HG03442 (cell line): ENCODE results near the gene PET100.

ENCODE experiments used
- ATAC-seq: cut with Tn5 transposase; IDR thresholded peaks from one replicate; pipeline ENCODE4 v1.9.1; 2021; ENCODE audit warnings: mild to moderate bottlenecking, moderate library complexity; ENCODE audit not compliant: unreplicated experiment

PET100 gene, protein sequence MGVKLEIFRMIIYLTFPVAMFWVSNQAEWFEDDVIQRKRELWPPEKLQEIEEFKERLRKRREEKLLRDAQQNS

DNA sequence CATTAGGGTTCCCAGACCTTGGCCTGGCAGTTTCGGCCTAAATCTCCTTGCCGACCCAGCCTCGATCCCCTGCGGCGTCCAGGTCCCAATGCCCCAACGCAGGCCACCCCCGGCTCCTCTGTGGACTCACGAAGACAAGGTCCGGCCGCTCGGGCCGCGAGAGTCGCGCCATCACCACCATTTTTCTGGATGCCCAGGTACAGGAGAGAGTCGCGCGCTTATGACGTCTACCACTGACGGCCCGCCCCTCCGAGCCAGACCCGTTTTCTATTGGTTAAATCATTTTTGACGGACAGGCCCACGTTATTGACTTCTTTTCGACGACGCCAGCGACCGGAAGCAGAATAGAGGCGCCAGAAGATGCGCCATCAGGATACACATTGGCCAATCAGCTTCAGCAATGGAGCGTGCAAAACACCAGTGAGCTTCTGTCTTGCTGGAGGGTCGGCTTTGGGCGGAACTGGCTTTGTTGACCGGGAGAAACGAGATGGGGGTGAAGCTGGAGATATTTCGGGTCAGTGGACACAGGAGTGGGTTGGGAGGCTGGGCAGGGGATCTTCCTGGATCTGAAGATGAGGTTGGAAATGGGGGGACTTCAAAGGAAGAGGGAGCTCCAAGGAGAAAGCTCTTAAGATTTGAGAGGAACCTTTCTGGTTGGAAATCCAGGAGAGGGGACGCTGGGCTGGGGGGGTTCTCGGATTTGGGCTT lies at the start of gene PET100, which contains the start of gene XAB2:
Gene PET100, plus strand, starts transcription at position 447 of the 708 bp plus-strand sequence. Its CDS starts 41 bp downstream, at position 488.
Gene XAB2, minus strand, starts transcription at position 199 of the 708 bp plus-strand sequence. Its CDS starts 18 bp downstream, at position 181.
- peak; percentile 89 for ATAC-seq

DNA sequence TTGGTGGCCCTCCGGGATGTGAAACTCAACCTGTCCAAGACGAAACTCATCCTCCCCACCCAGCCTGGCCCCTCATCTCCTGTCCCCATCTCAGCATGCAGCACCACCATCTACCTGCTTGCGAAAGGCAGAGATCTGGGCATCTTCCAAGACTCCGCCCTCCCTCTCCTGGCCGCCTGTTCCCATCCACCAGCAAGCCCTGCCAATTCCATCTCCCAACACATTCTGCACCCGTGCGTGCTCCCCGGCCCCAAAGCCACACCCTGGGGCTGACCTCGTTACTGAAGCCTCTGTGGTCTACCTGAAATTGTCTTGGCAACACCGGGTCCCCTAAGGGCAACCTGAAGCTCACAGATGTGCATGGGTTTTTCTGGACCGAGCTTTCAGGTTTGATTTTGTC lies 47.1 kb upstream of the PET100 start:
- ATAC-seq, result no peak

DNA sequence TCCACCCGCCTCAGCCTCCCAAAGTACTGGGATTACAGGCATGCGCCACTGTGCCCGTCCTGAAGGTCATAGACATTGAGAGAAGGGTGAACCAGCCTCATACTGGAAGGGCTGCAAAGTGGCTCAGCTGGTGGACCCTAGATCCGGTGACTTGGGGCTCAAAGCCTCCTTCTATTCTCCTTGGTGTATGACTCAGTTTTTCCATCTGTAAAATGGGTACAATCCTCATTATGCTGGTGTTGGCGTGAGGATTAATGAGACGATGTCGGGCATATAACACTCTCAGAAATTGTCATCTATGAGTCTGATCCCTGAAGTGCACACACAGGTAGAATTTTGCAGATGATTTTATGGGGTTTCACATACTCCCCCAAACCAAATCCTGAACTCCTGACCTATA lies 39.8 kb upstream of the PET100 start:
- ATAC-seq, result no peak

DNA sequence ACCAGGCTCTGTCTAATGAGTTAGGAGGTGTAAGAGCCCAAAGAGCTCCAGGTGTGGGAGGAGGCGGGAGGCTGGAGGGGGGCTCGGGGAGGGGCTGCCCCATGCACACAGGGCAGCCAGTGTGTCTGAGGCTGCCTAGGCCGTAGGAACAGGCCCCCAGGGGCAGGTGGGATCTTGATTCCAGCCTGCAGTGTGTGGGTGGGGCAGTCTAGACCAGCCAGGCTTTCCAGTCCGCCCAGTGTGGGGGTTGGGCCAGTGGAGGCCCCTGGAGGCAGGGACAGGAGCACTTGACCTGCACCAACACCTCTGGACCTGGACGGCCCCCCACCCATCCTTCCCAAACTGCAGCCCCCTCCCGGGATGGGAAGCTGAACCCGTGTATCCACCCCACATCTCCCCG lies 39.3 kb upstream of the PET100 start:
- no peak for ATAC-seq

DNA sequence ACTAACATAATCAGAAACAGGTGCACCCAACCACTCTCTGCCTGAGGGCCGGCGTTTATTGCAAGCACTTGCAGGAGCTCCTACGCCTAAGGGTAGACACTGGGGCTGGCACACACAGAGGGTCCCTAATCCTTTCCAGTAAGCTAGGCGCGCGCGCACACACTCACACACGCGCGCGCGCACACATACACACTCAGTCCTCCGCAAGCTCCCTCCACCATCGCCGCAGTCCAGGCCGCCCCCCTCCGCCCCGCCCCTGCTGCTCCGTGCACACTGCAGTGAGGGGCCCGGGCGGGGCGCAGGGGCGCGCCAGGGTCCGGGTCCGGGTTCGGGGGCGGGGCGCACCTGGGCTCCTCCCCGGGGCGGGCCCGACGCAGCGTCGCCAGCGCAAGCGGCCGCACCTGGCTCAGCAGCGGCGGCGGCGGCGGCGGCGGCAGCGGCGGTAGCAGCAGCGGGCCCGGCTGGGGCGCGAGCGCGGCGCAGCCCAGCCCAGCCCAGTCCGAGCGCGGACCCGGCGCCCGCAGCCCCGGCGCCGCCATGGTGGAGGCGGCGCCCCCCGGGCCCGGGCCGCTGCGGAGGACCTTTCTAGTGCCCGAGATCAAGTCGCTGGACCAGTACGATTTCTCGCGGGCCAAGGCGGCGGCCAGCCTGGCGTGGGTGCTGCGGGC lies 34.0 kb upstream of the PET100 start, which contains the start of gene CAMSAP3:
Gene CAMSAP3, plus strand, starts transcription at position 398 of the 668 bp plus-strand sequence. Its CDS starts 140 bp downstream, at position 538.
- ATAC-seq, result no peak

DNA sequence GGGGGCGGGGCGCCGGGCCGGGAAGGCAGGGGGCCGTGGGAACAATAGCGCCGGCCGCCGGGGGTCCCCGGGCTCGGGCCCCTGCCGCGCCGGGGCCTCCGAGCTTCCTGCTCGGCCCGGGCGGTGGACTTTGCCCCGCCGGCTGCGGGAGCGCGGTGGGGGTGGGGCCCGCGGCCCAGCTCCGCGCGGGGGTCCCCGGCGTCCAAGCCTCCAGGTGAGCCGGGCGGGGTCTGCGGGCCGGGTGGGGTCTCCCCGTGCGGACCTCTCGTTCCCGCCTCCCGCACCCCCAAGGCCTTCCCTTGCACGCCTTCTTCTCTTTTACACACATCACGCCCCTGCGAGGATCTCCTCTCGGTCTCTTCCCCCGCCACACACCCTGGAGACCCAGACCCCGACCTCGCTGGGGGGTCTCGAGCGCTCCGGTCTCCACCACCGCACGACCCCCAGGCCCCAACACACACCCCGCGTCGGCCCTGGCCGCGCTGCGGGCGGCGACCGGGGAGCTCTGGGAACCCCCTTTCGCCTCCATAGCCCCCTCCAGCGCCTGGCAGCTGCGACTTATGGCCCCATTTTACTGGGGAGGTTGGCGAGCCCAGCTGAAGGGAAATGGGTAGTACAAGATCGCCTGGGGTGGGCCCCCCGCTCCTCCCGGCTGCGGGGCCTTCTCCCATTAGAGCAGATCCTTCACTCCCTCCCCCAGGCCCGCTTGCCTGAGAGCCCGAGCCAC lies 33.2 kb upstream of the PET100 start:
- no peak for ATAC-seq

DNA sequence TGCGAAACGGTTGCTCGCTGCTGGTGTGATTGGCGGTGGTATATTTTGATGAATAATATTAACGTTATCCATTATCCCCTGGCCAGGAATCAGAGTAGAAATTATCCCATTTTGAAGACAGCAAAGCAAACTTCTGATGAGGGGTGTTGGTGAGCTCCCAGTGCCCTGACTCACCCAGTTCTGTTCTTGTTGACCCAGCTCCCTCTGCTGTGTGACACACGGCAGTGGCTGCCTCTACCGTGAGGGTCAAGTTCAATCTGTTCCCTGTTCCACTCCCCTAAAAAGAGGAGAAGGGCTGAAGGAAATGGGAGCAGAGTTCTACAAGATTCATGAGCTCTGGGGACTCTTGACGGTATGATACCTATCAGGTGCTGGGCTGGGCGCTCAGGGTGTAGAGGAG lies 31.9 kb upstream of the PET100 start:
- no peak for ATAC-seq

DNA sequence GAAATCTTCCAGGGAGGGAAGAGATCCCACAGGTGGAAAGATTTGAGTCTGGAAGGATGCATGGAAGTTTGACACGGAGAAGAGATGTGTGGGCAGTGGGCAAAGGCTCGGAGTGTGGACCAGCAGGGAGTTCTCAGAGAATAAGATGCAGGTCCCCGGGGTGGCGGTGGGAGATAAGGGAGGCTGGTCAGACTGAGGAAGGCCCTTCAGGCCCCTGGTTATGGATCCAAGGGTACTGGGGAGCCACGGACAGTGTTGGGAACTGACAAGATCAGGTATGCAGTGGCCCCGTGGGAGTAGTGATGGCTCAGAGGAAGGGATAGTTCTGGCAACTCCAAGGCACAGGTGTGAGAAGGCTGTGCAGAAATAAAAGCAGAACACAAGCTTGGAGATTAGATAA lies 31.4 kb upstream of the PET100 start:
- no peak for ATAC-seq

DNA sequence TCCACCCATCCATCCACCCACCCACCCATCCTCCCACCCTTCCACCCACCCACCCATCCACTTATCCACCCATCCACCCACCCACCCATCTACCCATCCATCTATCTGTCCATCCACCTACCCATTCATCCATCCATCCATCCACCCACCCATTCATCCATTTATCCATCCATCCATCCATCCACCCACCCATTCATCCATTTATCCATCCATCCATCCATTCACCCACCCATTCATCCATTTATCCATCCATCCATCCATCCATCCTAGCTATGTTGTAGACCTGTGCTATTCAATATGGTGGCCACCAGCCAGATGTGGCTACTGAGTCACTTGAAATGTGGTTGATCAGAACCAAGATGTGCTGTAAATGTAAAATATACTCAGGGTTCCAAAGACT lies 28.9 kb upstream of the PET100 start:
- ATAC-seq, result no peak

DNA sequence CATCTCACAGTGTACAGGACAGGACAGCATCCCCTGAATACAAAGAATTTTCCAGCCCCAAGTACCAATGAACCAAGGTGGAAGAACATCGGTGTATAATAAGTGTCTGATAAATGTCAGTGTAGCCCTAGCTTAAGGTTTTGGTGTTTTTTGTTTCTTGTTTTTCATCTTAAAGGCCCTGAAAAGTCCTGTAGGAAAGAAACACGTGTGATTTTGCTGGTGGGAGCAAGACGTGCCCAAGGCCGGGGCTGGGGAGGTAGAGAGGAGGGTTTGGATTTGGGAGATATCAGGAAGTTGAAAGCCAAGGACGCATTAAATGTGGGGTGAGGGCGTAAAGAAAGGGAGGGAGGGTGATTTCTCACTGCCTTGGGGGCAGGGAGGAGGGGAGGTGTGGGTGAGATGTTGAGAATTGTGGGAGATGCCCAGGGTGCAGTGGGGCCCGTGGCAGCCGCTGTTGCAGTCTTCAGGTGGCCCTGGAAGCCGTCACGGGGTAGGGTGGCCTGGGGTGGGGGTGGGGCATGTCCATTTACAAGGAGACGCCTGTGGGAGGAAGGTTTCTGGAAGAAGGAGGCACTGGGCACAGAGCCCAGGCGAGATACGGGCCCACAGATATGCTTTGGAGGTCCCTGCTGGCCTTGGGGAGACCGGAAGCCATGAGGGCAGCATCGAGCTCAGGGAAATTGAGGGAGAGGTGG lies 27.2 kb upstream of the PET100 start:
- ATAC-seq, result no peak

DNA sequence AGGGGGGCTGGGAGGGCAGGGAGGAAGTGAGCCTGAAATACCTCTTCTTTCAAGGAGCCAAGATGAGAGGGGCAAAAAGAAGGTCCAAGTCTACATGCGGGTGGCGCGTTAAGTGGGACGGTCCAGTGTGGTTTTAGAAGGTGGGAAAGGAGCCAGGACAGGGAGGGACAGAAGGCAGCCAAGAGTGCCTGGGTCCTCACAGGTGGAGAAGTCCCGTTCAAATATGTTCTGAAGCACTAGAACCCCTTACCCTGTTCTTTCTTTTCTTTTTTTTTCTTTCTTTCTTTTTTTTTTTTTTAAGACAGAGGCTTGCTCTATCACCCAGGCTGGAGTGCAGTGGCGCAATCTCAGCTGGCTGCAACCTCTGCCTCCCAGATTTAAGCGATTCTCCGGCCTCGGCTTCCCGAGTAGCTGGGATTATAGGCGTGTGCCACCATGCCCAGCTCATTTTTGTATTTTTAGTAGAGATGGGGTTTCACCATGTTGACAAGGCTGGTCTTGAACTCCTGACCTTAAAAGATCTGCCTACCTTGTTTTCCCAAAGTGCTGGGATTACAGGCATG lies 26.6 kb upstream of the PET100 start:
- ATAC-seq, result no peak

DNA sequence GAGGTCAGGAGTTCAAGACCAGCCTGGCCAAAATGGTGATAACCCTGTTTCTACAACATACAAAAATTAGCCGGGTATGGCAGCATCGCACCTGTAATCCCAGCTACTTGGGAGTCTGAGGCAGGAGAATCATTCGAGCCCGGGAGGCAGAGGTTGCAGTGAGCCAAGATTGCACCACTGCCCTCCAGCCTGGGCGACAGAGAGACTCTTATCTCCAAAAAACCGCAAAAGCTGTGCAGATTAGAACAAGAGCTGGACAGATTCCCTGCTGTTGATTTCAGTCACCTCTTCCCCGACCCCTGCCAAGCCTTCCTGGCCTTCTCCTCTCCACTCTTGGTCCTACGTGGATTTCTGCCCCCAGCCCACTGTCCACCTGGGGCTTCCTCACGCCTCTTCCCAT lies 25.7 kb upstream of the PET100 start:
- ATAC-seq, result no peak

DNA sequence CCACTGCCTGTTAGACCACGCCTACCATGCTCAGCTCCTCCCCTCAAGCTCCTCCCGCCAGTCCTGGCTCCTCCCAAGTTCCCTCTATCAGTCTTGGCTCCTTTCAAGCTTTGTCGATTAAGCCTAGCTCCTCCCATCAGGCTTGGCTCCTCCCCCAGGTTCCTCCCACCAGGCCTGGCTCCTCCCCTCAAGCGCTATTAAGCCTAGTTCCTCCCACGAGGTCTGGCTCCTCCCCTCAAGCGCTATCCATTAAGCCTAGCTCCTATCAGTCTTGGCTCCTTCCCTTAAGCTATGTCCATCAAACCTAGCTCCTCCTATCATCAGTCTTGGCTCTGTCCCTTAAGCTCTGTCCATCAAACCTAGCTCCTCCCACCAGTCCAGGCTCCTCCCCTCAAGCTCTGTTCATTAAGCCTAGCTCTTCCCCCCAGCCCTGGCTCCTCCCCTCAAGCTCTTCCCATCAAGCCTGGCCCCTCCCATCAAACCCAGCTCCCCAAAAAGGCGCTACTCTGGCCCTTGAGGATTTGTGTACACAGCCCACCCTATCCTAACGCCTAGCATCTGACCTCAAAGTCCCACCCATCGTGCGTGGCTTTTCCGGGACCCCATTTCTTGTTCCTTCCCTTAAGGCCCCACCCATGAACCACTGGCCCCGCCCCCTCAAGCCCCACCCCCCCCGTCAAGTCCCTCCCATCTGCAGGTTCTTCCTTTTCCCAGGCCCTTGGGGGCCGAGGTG lies 23.9 kb upstream of the PET100 start:
- ATAC-seq, result no peak

DNA sequence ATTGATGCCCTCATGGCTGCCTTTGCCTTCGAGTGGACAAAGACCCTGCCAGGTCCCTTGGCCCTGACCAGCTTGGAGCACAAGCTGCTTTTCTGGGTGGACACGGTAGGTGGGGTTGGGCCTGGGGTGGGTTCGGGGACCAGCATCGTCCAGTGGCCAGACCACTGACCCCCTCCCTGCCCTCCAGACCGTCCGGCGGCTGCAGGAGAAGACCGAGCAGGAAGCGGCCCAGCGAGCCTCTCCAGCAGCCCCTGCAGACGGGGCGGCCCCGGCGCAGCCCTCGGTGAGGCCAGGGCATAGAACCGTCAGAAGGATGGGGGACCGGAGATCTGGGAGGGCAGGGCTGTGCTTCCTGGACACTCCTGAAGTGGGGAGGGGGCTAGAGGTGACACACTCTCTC lies 23.3 kb upstream of the PET100 start:
- ATAC-seq, result no peak

DNA sequence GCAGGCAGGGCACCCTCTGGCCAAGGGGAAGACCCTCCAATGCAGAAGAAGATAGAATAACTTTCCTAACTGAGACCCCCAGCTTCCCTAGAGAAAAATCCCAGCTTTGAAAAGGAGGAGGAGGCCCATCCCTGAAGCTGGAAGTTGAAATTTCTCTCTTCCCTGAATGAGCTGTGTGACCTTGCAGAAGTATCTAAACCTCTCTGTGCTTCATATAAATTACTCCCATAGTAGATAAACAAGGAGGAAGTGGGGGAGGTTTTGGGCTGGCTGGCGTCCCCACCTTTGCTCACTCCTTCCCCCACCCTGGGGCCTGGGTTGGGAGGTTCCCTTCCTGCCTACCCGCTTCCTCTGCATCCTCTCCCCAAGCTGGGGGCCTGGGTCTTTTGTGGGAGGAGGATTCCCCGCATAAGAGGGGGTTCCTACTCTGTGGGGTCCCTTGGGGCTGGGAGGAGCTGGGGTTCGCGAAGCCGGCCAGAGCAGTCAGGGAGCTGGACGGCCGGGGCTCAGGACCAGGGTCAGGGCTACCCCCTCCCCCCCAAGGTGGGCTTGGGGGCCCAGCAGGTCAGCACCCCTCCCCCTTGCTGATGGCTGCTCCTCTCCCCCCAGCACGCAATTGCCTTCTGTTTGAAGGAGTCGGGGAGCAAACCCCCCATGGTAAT lies 22.2 kb upstream of the PET100 start:
- no peak for ATAC-seq

DNA sequence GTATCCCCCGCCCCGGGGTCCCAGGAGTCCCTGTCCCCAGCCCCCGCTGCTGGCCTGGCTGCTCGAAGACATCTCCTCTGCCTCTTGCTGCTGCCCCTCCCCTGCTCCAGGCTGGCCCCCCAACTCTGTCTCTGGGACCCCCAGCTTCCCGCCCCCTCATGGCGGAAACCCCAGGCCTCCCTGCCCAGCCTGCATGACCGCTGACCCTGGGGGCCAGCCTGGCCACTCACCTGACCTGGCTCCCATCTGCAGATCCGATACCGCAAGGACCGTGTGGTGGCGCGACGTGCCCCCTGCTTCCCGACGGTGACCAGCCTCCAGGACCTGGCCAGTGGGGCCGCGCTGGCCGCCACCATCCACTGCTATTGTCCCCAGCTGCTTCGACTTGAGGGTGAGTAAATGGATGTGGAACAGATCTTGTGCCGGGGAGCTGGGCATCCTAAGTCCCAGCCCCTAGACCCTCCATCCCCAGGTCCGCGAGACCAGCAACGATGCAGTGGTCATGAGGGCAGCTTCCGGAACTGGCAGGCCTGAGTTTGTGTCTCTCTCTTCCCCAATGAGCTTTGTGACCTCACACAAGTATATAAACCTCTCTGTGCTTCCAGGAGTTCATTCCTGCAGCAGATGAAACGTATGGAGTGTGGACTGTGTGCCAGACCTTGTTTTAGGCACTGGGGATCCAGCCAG lies 21.6 kb upstream of the PET100 start:
- ATAC-seq, result no peak

DNA sequence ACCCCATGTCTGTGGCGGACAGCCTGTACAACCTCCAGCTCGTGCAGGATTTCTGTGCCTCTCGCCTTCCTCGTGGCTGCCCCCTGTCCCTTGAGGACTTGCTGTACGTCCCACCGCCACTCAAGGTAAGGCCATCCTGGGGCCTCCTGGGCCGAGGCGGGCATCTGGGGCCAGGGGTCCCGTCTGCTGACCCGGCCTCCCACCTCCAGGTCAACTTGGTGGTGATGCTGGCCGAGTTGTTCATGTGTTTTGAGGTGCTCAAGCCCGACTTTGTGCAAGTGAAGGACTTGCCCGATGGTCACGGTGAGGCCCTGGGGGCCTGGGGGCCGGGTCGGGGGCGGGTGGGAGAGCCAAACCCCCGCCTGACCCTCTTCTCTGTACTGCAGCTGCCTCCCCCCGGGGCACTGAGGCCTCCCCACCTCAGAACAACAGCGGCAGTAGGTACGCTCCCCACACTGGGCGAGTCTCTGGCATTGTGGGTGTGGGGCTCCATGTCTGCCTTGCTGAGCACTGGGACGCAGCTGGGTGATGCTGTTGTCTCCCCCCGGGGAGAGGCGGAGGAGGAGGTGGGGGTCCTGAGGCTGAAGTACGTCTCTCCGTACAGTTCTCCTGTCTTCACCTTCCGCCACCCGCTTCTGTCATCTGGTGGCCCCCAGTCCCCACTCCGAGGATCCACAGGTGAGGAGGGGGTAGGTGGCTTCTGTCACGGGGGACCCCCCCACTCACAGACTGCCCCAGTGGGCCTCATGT lies 18.9 kb upstream of the PET100 start:
- ATAC-seq, result no peak
